Skeletal muscle tissue (tissue), 4 donors: ENCODE results near the gene MTCH1. TPM values are rescaled to one million over a fixed set of nuclear protein-coding genes. Genes with fewer than 3 reads are reported as not detected.

Source experiments
- H3K27ac ChIP-seq: one replicate; pipeline ENCODE4 v1.7.0; 2013; ENCODE audit warnings: mild to moderate bottlenecking, low read depth, low read length, inconsistent platforms
- H3K27me3 ChIP-seq, 3 donors: one replicate each; pipeline ENCODE4 v1.7.0; 2013; ENCODE audit warnings: low read length in 3 of 3; ENCODE audit not compliant: control insufficient read depth in 3 of 3, insufficient read depth in 3 of 3
- H3K36me3 ChIP-seq, 3 donors: one replicate each; pipeline ENCODE4 v1.7.0; 2013; ENCODE audit warnings: low read length in 3 of 3; ENCODE audit not compliant: control insufficient read depth in 3 of 3, insufficient read depth in 3 of 3
- H3K4me1 ChIP-seq, 3 donors: one replicate each; pipeline ENCODE4 v1.7.0; 2013; ENCODE audit warnings: low read length in 3 of 3, mild to moderate bottlenecking in 3 of 3; ENCODE audit not compliant: control insufficient read depth in 3 of 3, insufficient read depth in 3 of 3
- H3K4me3 ChIP-seq, 3 donors: one replicate each; pipeline ENCODE4 v1.7.0; 2013; ENCODE audit warnings: low read length in 3 of 3
- H3K9ac ChIP-seq, 3 donors: one replicate each; pipeline ENCODE4 v1.7.0; 2013; ENCODE audit warnings: low read length in 3 of 3, mild to moderate bottlenecking in 3 of 3, moderate library complexity in 2 of 3, low read depth in 1 of 3
- H3K9me3 ChIP-seq, 3 donors: one replicate each; pipeline ENCODE4 v1.7.0; 2013; ENCODE audit warnings: low read length in 3 of 3; ENCODE audit not compliant: control insufficient read depth in 3 of 3
- total RNA-seq: library from RNA; depleted of rRNA; stranded (reverse); fragments of >200 nt; gene quantifications from one replicate; pipeline ENCODE4 v1.2.3, GENCODE V29; 2014
- donor health status: Osteomylitis.

The MTCH1 gene
- total RNA-seq, 1 donor from 2014 or later, result 116 TPM

GRCh38 chr6:36979347-36979742 is 6.7 kb downstream of the MTCH1 start:
- peaks cover 39 to 47% (median 41%) of the 10 kb centered on the region in 3 donors for H3K4me1 ChIP-seq
- H3K36me3 ChIP-seq, result peaks cover 40 to 49% (median 45%) of the 10 kb centered on the region in 3 donors
- H3K27ac ChIP-seq, result peak overlapping the region; percentile 22

GRCh38 chr6:36978421-36979346 is 7.3 kb downstream of the MTCH1 start:
- H3K27ac ChIP-seq, result no peak overlapping the region
- no peak overlapping the region for H3K9ac ChIP-seq
- H3K9me3 ChIP-seq, result no peaks in the 10 kb centered on the region
- no peak overlapping the region for H3K4me3 ChIP-seq
- peaks cover 32 to 42% (median 34%) of the 10 kb centered on the region in 3 donors for H3K4me1 ChIP-seq
- H3K36me3 ChIP-seq, result peaks cover 47 to 54% (median 51%) of the 10 kb centered on the region in 3 donors
- no peaks in the 10 kb centered on the region for H3K27me3 ChIP-seq

More at GRCh38 chr6:36979347-36979742, 6.7 kb downstream of the MTCH1 start:
- Histone ChIP-seq H3K9ac (peak overlapping the region in 2 of 3 donors; percentile 2 to 40), H3K9me3 (no peaks in the 10 kb centered on the region), H3K27me3 (no peaks in the 10 kb centered on the region), H3K4me3 (no peak overlapping the region)

GRCh38 chr6:36977470-36977941 is 8.5 kb downstream of the MTCH1 start:
- no peaks in the 10 kb centered on the region for H3K9me3 ChIP-seq
- peak overlapping the region; percentile 7 for H3K27ac ChIP-seq
- peaks cover 28 to 34% (median 30%) of the 10 kb centered on the region in 3 donors for H3K4me1 ChIP-seq
- no peaks in the 10 kb centered on the region for H3K27me3 ChIP-seq
- peaks cover 58 to 61% (median 60%) of the 10 kb centered on the region in 3 donors for H3K36me3 ChIP-seq
- H3K9ac ChIP-seq, result no peak overlapping the region
- H3K4me3 ChIP-seq, result no peak overlapping the region

GRCh38 chr6:36976931-36977330 is 9.1 kb downstream of the MTCH1 start:
- peaks cover 63 to 66% (median 66%) of the 10 kb centered on the region in 3 donors for H3K36me3 ChIP-seq
- H3K27ac ChIP-seq, result no peak overlapping the region
- no peak overlapping the region for H3K4me3 ChIP-seq
- no peak overlapping the region for H3K9ac ChIP-seq
- no peaks in the 10 kb centered on the region for H3K9me3 ChIP-seq
- H3K4me1 ChIP-seq, result peaks cover 27 to 34% (median 30%) of the 10 kb centered on the region in 3 donors
- H3K27me3 ChIP-seq, result no peaks in the 10 kb centered on the region

GRCh38 chr6:36976509-36976908 is 9.5 kb downstream of the MTCH1 start:
- no peak overlapping the region for H3K27ac ChIP-seq
- H3K36me3 ChIP-seq, result peaks cover 68 to 70% (median 70%) of the 10 kb centered on the region in 3 donors
- H3K4me1 ChIP-seq, result peaks cover 25 to 31% (median 27%) of the 10 kb centered on the region in 3 donors
- H3K27me3 ChIP-seq, result no peaks in the 10 kb centered on the region
- H3K9me3 ChIP-seq, result no peaks in the 10 kb centered on the region
- H3K9ac ChIP-seq, result no peak overlapping the region
- no peak overlapping the region for H3K4me3 ChIP-seq

- no peaks in the 10 kb centered on the region for H3K27me3 ChIP-seq
- no peaks in the 10 kb centered on the region for H3K9me3 ChIP-seq
- peaks cover 73 to 76% (median 74%) of the 10 kb centered on the region in 3 donors for H3K36me3 ChIP-seq
- H3K4me1 ChIP-seq, result peaks cover 20 to 26% (median 21%) of the 10 kb centered on the region in 3 donors
- H3K27ac ChIP-seq, result no peak overlapping the region
- H3K4me3 ChIP-seq, result no peak overlapping the region
- H3K9ac ChIP-seq, result no peak overlapping the region
Measured at GRCh38 chr6:36976007-36976264, 10.1 kb downstream of the MTCH1 start.

- Histone ChIP-seq H3K9me3 (no peaks in the 10 kb centered on the region), H3K4me3 (no peak overlapping the region), H3K9ac (peak overlapping the region in 1 of 3 donors; percentile 25), H3K27me3 (no peaks in the 10 kb centered on the region), H3K36me3 (peaks cover 74 to 81% (median 78%) of the 10 kb centered on the region in 3 donors), H3K27ac (no peak overlapping the region), H3K4me1 (peaks cover 14 to 21% (median 16%) of the 10 kb centered on the region in 3 donors)
Measured at GRCh38 chr6:36975231-36976006, 10.6 kb downstream of the MTCH1 start.

- Histone ChIP-seq H3K9me3 (no peaks in the 10 kb centered on the region), H3K27ac (no peak overlapping the region), H3K9ac (no peak overlapping the region)
Measured at GRCh38 chr6:36973647-36974046, 12.3 kb downstream of the MTCH1 start.

GRCh38 chr6:36973190-36973589 is 12.8 kb downstream of the MTCH1 start:
- H3K4me1 ChIP-seq, result peaks cover 0 to 14% (median 8%) of the 10 kb centered on the region in 3 donors
- no peak overlapping the region for H3K4me3 ChIP-seq
- no peak overlapping the region for H3K9ac ChIP-seq
- H3K36me3 ChIP-seq, result peaks cover 92 to 99% (median 98%) of the 10 kb centered on the region in 3 donors
- H3K27ac ChIP-seq, result no peak overlapping the region
- no peaks in the 10 kb centered on the region for H3K9me3 ChIP-seq
- H3K27me3 ChIP-seq, result no peaks in the 10 kb centered on the region

More at GRCh38 chr6:36973647-36974046, 12.3 kb downstream of the MTCH1 start:
- peaks cover 92 to 99% (median 96%) of the 10 kb centered on the region in 3 donors for H3K36me3 ChIP-seq
- no peaks in the 10 kb centered on the region for H3K27me3 ChIP-seq
- peaks cover 0 to 10% (median 6%) of the 10 kb centered on the region in 3 donors for H3K4me1 ChIP-seq
- no peak overlapping the region for H3K4me3 ChIP-seq
